ENCODE data around the gene ELMOD1.

Gene ELMOD1

GRCh38 chr11:107587306-107587979, 3.5 kb upstream of the ELMOD1 start:
- no peak for TF ChIP-seq FOXM1 (IDR thresholded peaks at IDR 0.05; ENCODE audit: borderline replicate concordance, low read depth)
- TF ChIP-seq TAF1 (IDR thresholded peaks at IDR 0.05; ENCODE audit: low read depth): no peak
- TF ChIP-seq EGR1 (IDR thresholded peaks at IDR 0.05): no peak
- TF ChIP-seq REST (IDR thresholded peaks at IDR 0.05; ENCODE audit: low read depth): no peak
- no peak for TF ChIP-seq MAX (IDR thresholded peaks at IDR 0.05)
- TF ChIP-seq RAD21 (IDR thresholded peaks at IDR 0.05; ENCODE audit: low read depth): no peak
- no peak for TF ChIP-seq CREB1 (IDR thresholded peaks at IDR 0.05; ENCODE audit: low read depth)
- TF ChIP-seq TEAD4 (IDR thresholded peaks at IDR 0.05): no peak
- TF ChIP-seq TCF12 (IDR thresholded peaks at IDR 0.05; ENCODE audit: low read depth): no peak
- TF ChIP-seq ZBTB7A (IDR thresholded peaks at IDR 0.05; ENCODE audit: low read depth): no peak
- no peak for TF ChIP-seq NFIC (IDR thresholded peaks at IDR 0.05)
- TF ChIP-seq YY1 (IDR thresholded peaks at IDR 0.05; ENCODE audit: low read depth): no peak
- no peak for TF ChIP-seq CEBPB (IDR thresholded peaks at IDR 0.05)

- TF ChIP-seq YY1 (IDR thresholded peaks at IDR 0.05; ENCODE audit: low read depth) (no peak), ZBTB7A (IDR thresholded peaks at IDR 0.05; ENCODE audit: low read depth) (no peak), RAD21 (IDR thresholded peaks at IDR 0.05; ENCODE audit: low read depth) (no peak), REST (IDR thresholded peaks at IDR 0.05; ENCODE audit: low read depth) (no peak), TAF1 (IDR thresholded peaks at IDR 0.05; ENCODE audit: low read depth) (no peak), CEBPB (IDR thresholded peaks at IDR 0.05) (no peak)
These were observed 657 bp downstream of the ELMOD1 start for GRCh38 chr11:107591378-107592230.

- TF ChIP-seq NFIC (IDR thresholded peaks at IDR 0.05) (no peak), FOXM1 (IDR thresholded peaks at IDR 0.05; ENCODE audit: borderline replicate concordance, low read depth) (no peak), YY1 (IDR thresholded peaks at IDR 0.05; ENCODE audit: low read depth) (no peak), TAF1 (IDR thresholded peaks at IDR 0.05; ENCODE audit: low read depth) (no peak), REST (IDR thresholded peaks at IDR 0.05; ENCODE audit: low read depth) (no peak), CREB1 (IDR thresholded peaks at IDR 0.05; ENCODE audit: low read depth) (no peak), ZBTB7A (IDR thresholded peaks at IDR 0.05; ENCODE audit: low read depth) (no peak), RAD21 (IDR thresholded peaks at IDR 0.05; ENCODE audit: low read depth) (no peak), CEBPB (IDR thresholded peaks at IDR 0.05) (no peak), TEAD4 (IDR thresholded peaks at IDR 0.05) (no peak)
These were observed 1.3 kb downstream of the ELMOD1 start for GRCh38 chr11:107592231-107592590.

GRCh38 chr11:107592813-107593212, 1.9 kb downstream of the ELMOD1 start:
- TF ChIP-seq RAD21 (IDR thresholded peaks at IDR 0.05; ENCODE audit: low read depth) (no peak), TCF12 (IDR thresholded peaks at IDR 0.05; ENCODE audit: low read depth) (no peak), REST (IDR thresholded peaks at IDR 0.05; ENCODE audit: low read depth) (no peak), TEAD4 (IDR thresholded peaks at IDR 0.05) (no peak), NFIC (IDR thresholded peaks at IDR 0.05) (no peak), CREB1 (IDR thresholded peaks at IDR 0.05; ENCODE audit: low read depth) (no peak), EGR1 (IDR thresholded peaks at IDR 0.05) (no peak), EP300 (IDR thresholded peaks at IDR 0.05; ENCODE audit: borderline replicate concordance) (no peak), TAF1 (IDR thresholded peaks at IDR 0.05; ENCODE audit: low read depth) (no peak), YY1 (IDR thresholded peaks at IDR 0.05; ENCODE audit: low read depth) (no peak), MAX (IDR thresholded peaks at IDR 0.05) (no peak), FOXM1 (IDR thresholded peaks at IDR 0.05; ENCODE audit: borderline replicate concordance, low read depth) (no peak), CEBPB (IDR thresholded peaks at IDR 0.05) (no peak), ZBTB7A (IDR thresholded peaks at IDR 0.05; ENCODE audit: low read depth) (no peak), USF1 (IDR thresholded peaks at IDR 0.05) (no peak)
